Keratinocyte (primary cell): ENCODE measurements around the gene MEF2B.

Experiments used
- EZH2 ChIP-seq: IDR thresholded peaks from one replicate; pipeline ENCODE4 v1.6.1; 2012; ENCODE audit warnings: inconsistent platforms, mild to moderate bottlenecking, low read length, moderate library complexity
- TF ChIP-seq, protein P1 (sequence below), 3 experiments: IDR thresholded peaks in 1 of 3; conservative IDR thresholded peaks in 1 of 3; optimal IDR thresholded peaks in 1 of 3; 2 replicates in 2 of 3; 3 replicates in 1 of 3; pipeline versions ENCODE3 to v1.5.1; 2011; ENCODE audit warnings: low read length in 3 of 3, mild to moderate bottlenecking in 3 of 3, moderate library complexity in 2 of 3, control low read depth in 1 of 3, inconsistent platforms in 1 of 3; ENCODE audit not compliant: insufficient read depth in 2 of 3; ENCODE audit errors: extremely low read depth in 1 of 3

DNA sequence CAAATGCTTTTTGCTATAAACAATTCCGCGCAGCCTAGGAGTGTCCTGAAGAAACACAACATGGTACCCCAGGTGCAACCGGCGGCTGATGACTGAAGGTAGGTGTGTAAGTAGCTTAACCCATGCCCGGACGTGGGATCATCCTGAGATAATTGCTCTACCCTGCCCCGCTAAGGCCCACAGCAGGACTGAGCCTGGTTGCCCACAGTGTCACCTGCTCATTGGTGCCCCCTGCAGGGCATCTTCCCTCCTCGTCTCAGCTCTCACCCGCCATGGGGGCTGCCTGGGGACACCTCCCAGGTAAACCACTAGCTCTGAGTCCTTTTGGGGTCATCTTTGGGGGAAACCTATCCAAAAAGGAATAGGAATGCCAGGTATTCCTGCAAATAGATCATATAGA lies 54.1 kb downstream of the MEF2B start:
- TF ChIP-seq, protein P1, sequence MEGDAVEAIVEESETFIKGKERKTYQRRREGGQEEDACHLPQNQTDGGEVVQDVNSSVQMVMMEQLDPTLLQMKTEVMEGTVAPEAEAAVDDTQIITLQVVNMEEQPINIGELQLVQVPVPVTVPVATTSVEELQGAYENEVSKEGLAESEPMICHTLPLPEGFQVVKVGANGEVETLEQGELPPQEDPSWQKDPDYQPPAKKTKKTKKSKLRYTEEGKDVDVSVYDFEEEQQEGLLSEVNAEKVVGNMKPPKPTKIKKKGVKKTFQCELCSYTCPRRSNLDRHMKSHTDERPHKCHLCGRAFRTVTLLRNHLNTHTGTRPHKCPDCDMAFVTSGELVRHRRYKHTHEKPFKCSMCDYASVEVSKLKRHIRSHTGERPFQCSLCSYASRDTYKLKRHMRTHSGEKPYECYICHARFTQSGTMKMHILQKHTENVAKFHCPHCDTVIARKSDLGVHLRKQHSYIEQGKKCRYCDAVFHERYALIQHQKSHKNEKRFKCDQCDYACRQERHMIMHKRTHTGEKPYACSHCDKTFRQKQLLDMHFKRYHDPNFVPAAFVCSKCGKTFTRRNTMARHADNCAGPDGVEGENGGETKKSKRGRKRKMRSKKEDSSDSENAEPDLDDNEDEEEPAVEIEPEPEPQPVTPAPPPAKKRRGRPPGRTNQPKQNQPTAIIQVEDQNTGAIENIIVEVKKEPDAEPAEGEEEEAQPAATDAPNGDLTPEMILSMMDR (optimal IDR thresholded peaks at IDR 0.05 in 1 of 3, IDR thresholded peaks at IDR 0.05 in 1 of 3, conservative IDR thresholded peaks at IDR 0.05 in 1 of 3; ENCODE audit: extremely low read depth in 1 of 3, insufficient read depth in 2 of 3, low read length in 3 of 3), result peak; percentile 54 to 81 (median 56)
- TF ChIP-seq EZH2, result no peak
